ENCODE measurements around the gene CYBA. TPM values are rescaled to one million over a fixed set of nuclear protein-coding genes. Genes with fewer than 3 reads are reported as not detected.

The CYBA gene
- total RNA-seq, 1 donor from 2014 or later, result 90.8 TPM

GRCh38 chr16:88655733-88656281 is 5.0 kb upstream of the CYBA start:
- no peak overlapping the region for H3K27ac ChIP-seq (ENCODE audit: low read depth, low read length)
- H3K4me3 ChIP-seq (ENCODE audit: low read length in 3 of 3), result no peak overlapping the region
- H3K27me3 ChIP-seq (ENCODE audit: control insufficient read depth in 3 of 3, insufficient read depth in 3 of 3, low read length in 3 of 3), result no peaks in the 10 kb centered on the region
- no peak overlapping the region for H3K9ac ChIP-seq (ENCODE audit: low read depth in 1 of 3, low read length in 3 of 3)
- peaks cover 18 to 36% (median 23%) of the 10 kb centered on the region in 3 donors for H3K36me3 ChIP-seq (ENCODE audit: control insufficient read depth in 3 of 3, insufficient read depth in 3 of 3, low read length in 3 of 3)
- peaks cover 5 to 11% (median 9%) of the 10 kb centered on the region in 3 donors for H3K4me1 ChIP-seq (ENCODE audit: control insufficient read depth in 3 of 3, insufficient read depth in 3 of 3, low read length in 3 of 3)
- H3K9me3 ChIP-seq (ENCODE audit: control insufficient read depth in 3 of 3, low read length in 3 of 3), result no peaks in the 10 kb centered on the region

- H3K27me3 ChIP-seq (ENCODE audit: control insufficient read depth in 3 of 3, insufficient read depth in 3 of 3, low read length in 3 of 3), result no peaks in the 10 kb centered on the region
- H3K9me3 ChIP-seq (ENCODE audit: control insufficient read depth in 3 of 3, low read length in 3 of 3), result no peaks in the 10 kb centered on the region
- no peak overlapping the region for H3K9ac ChIP-seq (ENCODE audit: low read depth in 1 of 3, low read length in 3 of 3)
- peaks cover 8 to 13% (median 12%) of the 10 kb centered on the region in 3 donors for H3K4me1 ChIP-seq (ENCODE audit: control insufficient read depth in 3 of 3, insufficient read depth in 3 of 3, low read length in 3 of 3)
- peaks cover 18 to 36% (median 23%) of the 10 kb centered on the region in 3 donors for H3K36me3 ChIP-seq (ENCODE audit: control insufficient read depth in 3 of 3, insufficient read depth in 3 of 3, low read length in 3 of 3)
- no peak overlapping the region for H3K27ac ChIP-seq (ENCODE audit: low read depth, low read length)
- no peak overlapping the region for H3K4me3 ChIP-seq (ENCODE audit: low read length in 3 of 3)
Observed at GRCh38 chr16:88655053-88655732, 4.3 kb upstream of the CYBA start.

- Histone ChIP-seq H3K9ac (ENCODE audit: low read depth in 1 of 3, low read length in 3 of 3) (no peak overlapping the region), H3K36me3 (ENCODE audit: control insufficient read depth in 3 of 3, insufficient read depth in 3 of 3, low read length in 3 of 3) (peaks cover 18 to 33% (median 23%) of the 10 kb centered on the region in 3 donors)
Observed at GRCh38 chr16:88654363-88655052, 3.7 kb upstream of the CYBA start.

GRCh38 chr16:88653596-88654362 is 2.9 kb upstream of the CYBA start:
- Histone ChIP-seq H3K9ac (ENCODE audit: low read depth in 1 of 3, low read length in 3 of 3) (no peak overlapping the region), H3K36me3 (ENCODE audit: control insufficient read depth in 3 of 3, insufficient read depth in 3 of 3, low read length in 3 of 3) (peaks cover 16 to 33% (median 20%) of the 10 kb centered on the region in 3 donors), H3K4me1 (ENCODE audit: control insufficient read depth in 3 of 3, insufficient read depth in 3 of 3, low read length in 3 of 3) (peaks cover 12 to 13% (median 13%) of the 10 kb centered on the region in 3 donors), H3K4me3 (ENCODE audit: low read length in 3 of 3) (no peak overlapping the region), H3K9me3 (ENCODE audit: control insufficient read depth in 3 of 3, low read length in 3 of 3) (no peaks in the 10 kb centered on the region), H3K27ac (ENCODE audit: low read depth, low read length) (no peak overlapping the region), H3K27me3 (ENCODE audit: control insufficient read depth in 3 of 3, insufficient read depth in 3 of 3, low read length in 3 of 3) (no peaks in the 10 kb centered on the region)

More at GRCh38 chr16:88654363-88655052, 3.7 kb upstream of the CYBA start:
- H3K9me3 ChIP-seq (ENCODE audit: control insufficient read depth in 3 of 3, low read length in 3 of 3), result no peaks in the 10 kb centered on the region
- peaks cover 12 to 13% (median 13%) of the 10 kb centered on the region in 3 donors for H3K4me1 ChIP-seq (ENCODE audit: control insufficient read depth in 3 of 3, insufficient read depth in 3 of 3, low read length in 3 of 3)
- H3K27me3 ChIP-seq (ENCODE audit: control insufficient read depth in 3 of 3, insufficient read depth in 3 of 3, low read length in 3 of 3), result no peaks in the 10 kb centered on the region
- no peak overlapping the region for H3K4me3 ChIP-seq (ENCODE audit: low read length in 3 of 3)
- H3K27ac ChIP-seq (ENCODE audit: low read depth, low read length), result no peak overlapping the region

GRCh38 chr16:88653101-88653500 is 2.2 kb upstream of the CYBA start:
- Histone ChIP-seq H3K36me3 (ENCODE audit: control insufficient read depth in 3 of 3, insufficient read depth in 3 of 3, low read length in 3 of 3) (peaks cover 16 to 31% (median 20%) of the 10 kb centered on the region in 3 donors), H3K27ac (ENCODE audit: low read depth, low read length) (no peak overlapping the region), H3K27me3 (ENCODE audit: control insufficient read depth in 3 of 3, insufficient read depth in 3 of 3, low read length in 3 of 3) (no peaks in the 10 kb centered on the region), H3K4me3 (ENCODE audit: low read length in 3 of 3) (no peak overlapping the region), H3K4me1 (ENCODE audit: control insufficient read depth in 3 of 3, insufficient read depth in 3 of 3, low read length in 3 of 3) (peaks cover 12 to 13% (median 13%) of the 10 kb centered on the region in 3 donors), H3K9ac (ENCODE audit: low read depth in 1 of 3, low read length in 3 of 3) (no peak overlapping the region), H3K9me3 (ENCODE audit: control insufficient read depth in 3 of 3, low read length in 3 of 3) (no peaks in the 10 kb centered on the region)

- peaks cover 16 to 27% (median 18%) of the 10 kb centered on the region in 3 donors for H3K36me3 ChIP-seq (ENCODE audit: control insufficient read depth in 3 of 3, insufficient read depth in 3 of 3, low read length in 3 of 3)
- no peak overlapping the region for H3K4me3 ChIP-seq (ENCODE audit: low read length in 3 of 3)
- H3K9ac ChIP-seq (ENCODE audit: low read depth in 1 of 3, low read length in 3 of 3), result no peak overlapping the region
- H3K9me3 ChIP-seq (ENCODE audit: control insufficient read depth in 3 of 3, low read length in 3 of 3), result no peaks in the 10 kb centered on the region
- H3K27ac ChIP-seq (ENCODE audit: low read depth, low read length), result no peak overlapping the region
- no peaks in the 10 kb centered on the region for H3K27me3 ChIP-seq (ENCODE audit: control insufficient read depth in 3 of 3, insufficient read depth in 3 of 3, low read length in 3 of 3)
- H3K4me1 ChIP-seq (ENCODE audit: control insufficient read depth in 3 of 3, insufficient read depth in 3 of 3, low read length in 3 of 3), result peaks cover 12 to 13% (median 13%) of the 10 kb centered on the region in 3 donors
Observed at GRCh38 chr16:88652762-88653063, 1.9 kb upstream of the CYBA start.

GRCh38 chr16:88651989-88652761 is 1.3 kb upstream of the CYBA start:
- no peaks in the 10 kb centered on the region for H3K9me3 ChIP-seq (ENCODE audit: control insufficient read depth in 3 of 3, low read length in 3 of 3)
- no peak overlapping the region for H3K4me3 ChIP-seq (ENCODE audit: low read length in 3 of 3)
- peaks cover 16 to 22% (median 18%) of the 10 kb centered on the region in 3 donors for H3K36me3 ChIP-seq (ENCODE audit: control insufficient read depth in 3 of 3, insufficient read depth in 3 of 3, low read length in 3 of 3)
- H3K9ac ChIP-seq (ENCODE audit: low read depth in 1 of 3, low read length in 3 of 3), result no peak overlapping the region
- H3K27ac ChIP-seq (ENCODE audit: low read depth, low read length), result no peak overlapping the region
- H3K27me3 ChIP-seq (ENCODE audit: control insufficient read depth in 3 of 3, insufficient read depth in 3 of 3, low read length in 3 of 3), result no peaks in the 10 kb centered on the region
- H3K4me1 ChIP-seq (ENCODE audit: control insufficient read depth in 3 of 3, insufficient read depth in 3 of 3, low read length in 3 of 3), result peaks cover 12 to 13% (median 13%) of the 10 kb centered on the region in 3 donors

GRCh38 chr16:88651276-88651988 is 579 bp upstream of the CYBA start:
- Histone ChIP-seq H3K27me3 (ENCODE audit: control insufficient read depth in 3 of 3, insufficient read depth in 3 of 3, low read length in 3 of 3) (no peaks in the 10 kb centered on the region), H3K9ac (ENCODE audit: low read depth in 1 of 3, low read length in 3 of 3) (peak overlapping the region; percentile 64 to 74 (median 67)), H3K9me3 (ENCODE audit: control insufficient read depth in 3 of 3, low read length in 3 of 3) (no peaks in the 10 kb centered on the region), H3K4me1 (ENCODE audit: control insufficient read depth in 3 of 3, insufficient read depth in 3 of 3, low read length in 3 of 3) (peaks cover 12 to 13% (median 13%) of the 10 kb centered on the region in 3 donors), H3K27ac (ENCODE audit: low read depth, low read length) (peak overlapping the region; percentile 40), H3K4me3 (ENCODE audit: low read length in 3 of 3) (peak overlapping the region; percentile 49 to 68 (median 62)), H3K36me3 (ENCODE audit: control insufficient read depth in 3 of 3, insufficient read depth in 3 of 3, low read length in 3 of 3) (peaks cover 12 to 18% (median 17%) of the 10 kb centered on the region in 3 donors)

Data from skeletal muscle tissue (tissue), 4 donors.